ENCODE results near the gene CNIH4. TPM values are rescaled to one million over a fixed set of nuclear protein-coding genes. Genes with fewer than 3 reads are reported as not detected.
"Not testable (repeated sequence)": the region's sequence is repeated elsewhere in the genome, so short reads cannot be mapped to it uniquely, and the experiment has no call there.

The CNIH4 gene
- total and polyA plus RNA-seq, 2 of the 4 experiments (the other 2 are of a cell fraction) = 29.7 to 73.1 TPM

DNA sequence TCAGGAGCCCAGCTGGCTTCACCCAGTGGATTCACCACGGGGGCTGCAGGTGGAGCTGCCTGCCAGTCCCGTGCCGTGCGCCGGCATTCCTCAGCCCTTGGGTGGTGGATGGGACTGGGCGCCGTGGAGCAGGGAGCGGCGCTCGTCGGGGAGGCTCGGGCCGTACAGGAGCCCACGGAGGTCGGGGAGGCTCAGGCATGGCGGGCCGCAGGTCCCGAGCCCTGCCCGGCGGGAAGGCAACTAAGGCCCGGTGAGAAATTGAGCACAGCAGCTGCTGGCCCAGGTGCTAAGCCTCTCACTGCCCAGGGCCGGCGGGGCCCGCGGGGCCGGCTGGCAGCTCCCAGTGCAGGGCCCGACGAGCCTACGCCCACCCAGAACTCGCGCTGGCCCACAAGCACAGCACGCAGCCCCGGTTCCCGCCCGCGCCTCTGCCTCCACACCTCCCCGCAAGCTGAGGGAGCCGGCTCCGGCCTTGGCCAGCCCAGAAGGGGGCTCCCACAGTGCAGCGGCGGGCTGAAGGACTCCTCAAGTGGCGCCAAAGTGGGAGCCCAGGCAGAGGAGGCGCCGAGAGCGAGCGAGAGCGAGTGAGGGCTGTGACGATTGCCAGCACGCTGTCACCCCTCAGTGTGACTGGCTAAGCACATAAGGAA lies 4.1 kb upstream of the CNIH4 start:
- H4K91ac ChIP-seq (ENCODE audit: insufficient read depth, low read depth, low read length); H4K8ac ChIP-seq (ENCODE audit: low read depth in 2 of 2, low read length in 2 of 2); BruUV-seq (replicated peaks); H2AK5ac ChIP-seq (ENCODE audit: low read depth, low read length); DNase-seq; H3K9me3 ChIP-seq (ENCODE audit: control insufficient read depth, insufficient read depth, low read length); POLR2A ChIA-PET (ENCODE audit: unreplicated experiment); H3K9ac ChIP-seq (ENCODE audit: low read depth, low read length); CTCF ChIA-PET; H3K4me3 ChIP-seq (ENCODE audit: insufficient read depth, low read depth, low read length); H3K23ac ChIP-seq (ENCODE audit: low read depth, low read length); H3K14ac ChIP-seq (replicated peaks; ENCODE audit: low read depth, low read length); H2AFZ ChIP-seq (replicated peaks; ENCODE audit: low read length, poor library complexity); dilution Hi-C loops (cut with HindIII; ENCODE audit: low sequenced_read_pairs, unreplicated experiment); H3K4ac ChIP-seq (ENCODE audit: low read depth, low read length); H3K79me1 ChIP-seq (ENCODE audit: low read depth in 1 of 2, low read length in 2 of 2); H2AK9ac ChIP-seq (replicated peaks; ENCODE audit: low read depth, low read length, poor library complexity); H2BK120ac ChIP-seq (ENCODE audit: low read depth, low read length); H2BK20ac ChIP-seq (ENCODE audit: low read depth, low read length); in situ Hi-C loops (cut with MboI; ENCODE audit: low sequenced_read_pairs); H2BK15ac ChIP-seq (ENCODE audit: low read depth, low read length); H3K4me2 ChIP-seq (ENCODE audit: low read depth, low read length); H4K5ac ChIP-seq (ENCODE audit: low read depth, low read length); H3K4me1 ChIP-seq (ENCODE audit: control insufficient read depth, insufficient read depth, low read length); H2BK5ac ChIP-seq (ENCODE audit: low read depth, low read length, poor library complexity, severe bottlenecking); H3K36me3 ChIP-seq (ENCODE audit: control insufficient read depth, insufficient read depth, low read length); H3K27me3 ChIP-seq (ENCODE audit: control insufficient read depth, insufficient read depth, low read length); intact Hi-C loops (cut with micrococcal nuclease); ATAC-seq (ENCODE audit: low read depth); H3K18ac ChIP-seq (ENCODE audit: low read depth, low read length); H4K20me1 ChIP-seq (ENCODE audit: insufficient read depth, low read length); H3K56ac ChIP-seq (ENCODE audit: extremely low read depth, insufficient read depth, low read length); H3K27ac ChIP-seq (ENCODE audit: insufficient read depth, low read length); H3K9me1 ChIP-seq (ENCODE audit: insufficient read depth, low read length): not testable (repeated sequence)
- 91% methylated on average over 20 of the region's 49 CpGs; no CpG with 5 or more reads in 1 of the 2 experiments for WGBS, 2 experiments (ENCODE audit: extremely low coverage in 2 of 2, insufficient read length in 1 of 2)
